ENCODE measurements around the gene AADACL4. TPM values are rescaled to one million over a fixed set of nuclear protein-coding genes. Genes with fewer than 3 reads are reported as not detected.

Gene AADACL4
- total RNA-seq (not detected), polyA plus RNA-seq (not detected), total RNA-seq (0 reads per million in 6 experiments)

GRCh38 chr1:12643785-12644184 is at the start of gene AADACL4:
Gene AADACL4 (plus strand): TSS chr1:12644085. CDS start chr1:12644547, 462 bp downstream.
- Mint-ChIP-seq H3K36me3 (peaks cover 0 to 20% (median 8%) of the 10 kb centered on the region in 3 donors), H3K4me3 (no peak within 1 kb of the TSS), H3K9me3 (peaks cover 0 to 34% (median 20%) of the 10 kb centered on the region in 9 donors), H3K27me3 (peaks cover 0 to 18% (median 8%) of the 10 kb centered on the region in 5 donors), H3K4me1 (no peaks in the 10 kb centered on the region), H3K27ac (no peak within 1 kb of the TSS)
- ATAC-seq, result no peak
- DNase-seq, result no peak
- POLR2A ChIA-PET, result no interaction called here

GRCh38 chr1:12594490-12594889 is 49.4 kb upstream of the AADACL4 start:
- ATAC-seq, result no peak
- Mint-ChIP-seq H3K4me1 (peaks cover 27 to 61% (median 54%) of the 10 kb centered on the region in 4 donors), H3K27me3 (no peaks in the 10 kb centered on the region), H3K27ac (peak overlapping the region; percentile 86 to 97 (median 90)), H3K9me3 (no peaks in the 10 kb centered on the region), H3K36me3 (peaks cover 0 to 5% (median 3%) of the 10 kb centered on the region in 3 donors), H3K4me3 (peak overlapping the region; percentile 78 to 92 (median 86))
- POLR2A ChIA-PET, result interaction anchor here (0.6 to 4.0 kb wide), 6 partner anchors 21 to 179 kb away, joined by 3 to 31 read pairs (median 5); partner anchors contain the start of gene DHRS3
- no peak for DNase-seq

GRCh38 chr1:12594966-12595756 is 48.7 kb upstream of the AADACL4 start:
- Mint-ChIP-seq H3K27ac (peak overlapping the region; percentile 86 to 97 (median 90)), H3K36me3 (peaks cover 0 to 5% (median 3%) of the 10 kb centered on the region in 3 donors), H3K9me3 (no peaks in the 10 kb centered on the region), H3K4me1 (peaks cover 29 to 67% (median 60%) of the 10 kb centered on the region in 4 donors), H3K4me3 (peak overlapping the region; percentile 78 to 92 (median 86)), H3K27me3 (no peaks in the 10 kb centered on the region)
- DNase-seq, result peak in 8 of 10 donors; percentile 20 to 73 (median 43)
- peak; percentile 74 to 84 for ATAC-seq
- POLR2A ChIA-PET, result interaction anchor here (0.6 to 4.0 kb wide), 7 partner anchors 14 to 179 kb away, joined by 3 to 31 read pairs (median 5); partner anchors contain the start of gene DHRS3

- ATAC-seq, result peak in 1 of 2 donors; percentile 13
- Mint-ChIP-seq H3K4me3 (peak overlapping the region in 8 of 10 donors; percentile 39 to 90 (median 64)), H3K36me3 (peaks cover 0 to 5% (median 3%) of the 10 kb centered on the region in 3 donors), H3K4me1 (peaks cover 29 to 71% (median 64%) of the 10 kb centered on the region in 4 donors), H3K27me3 (no peaks in the 10 kb centered on the region), H3K27ac (peak overlapping the region in 4 of 10 donors; percentile 4 to 86 (median 56)), H3K9me3 (no peaks in the 10 kb centered on the region)
- POLR2A ChIA-PET, result interaction anchor here (0.9 to 4.0 kb wide), 6 partner anchors 9 to 123 kb away, joined by 3 to 31 read pairs (median 4); partner anchors contain the start of gene DHRS3
- no peak for DNase-seq
Measured at GRCh38 chr1:12595757-12596006, 48.2 kb upstream of the AADACL4 start.

GRCh38 chr1:12596007-12596821 is 47.7 kb upstream of the AADACL4 start:
- Mint-ChIP-seq H3K27ac (peak overlapping the region in 9 of 10 donors; percentile 4 to 86 (median 34)), H3K4me3 (peak overlapping the region; percentile 18 to 86 (median 61)), H3K9me3 (no peaks in the 10 kb centered on the region), H3K36me3 (peaks cover 0 to 4% (median 3%) of the 10 kb centered on the region in 3 donors), H3K27me3 (no peaks in the 10 kb centered on the region), H3K4me1 (peaks cover 31 to 74% (median 68%) of the 10 kb centered on the region in 4 donors)
- POLR2A ChIA-PET, result interaction anchor here (0.9 to 4.0 kb wide), 6 partner anchors 8 to 124 kb away, joined by 3 to 31 read pairs (median 4); partner anchors contain the start of gene DHRS3
- ATAC-seq (peak; percentile 24 to 41), DNase-seq (peak in 2 of 10 donors; percentile 10 to 27)

- H3K27me3 Mint-ChIP-seq, result no peaks in the 10 kb centered on the region
- peak overlapping the region in 7 of 10 donors; percentile 5 to 76 (median 54) for H3K4me3 Mint-ChIP-seq
- peaks cover 29 to 77% (median 73%) of the 10 kb centered on the region in 4 donors for H3K4me1 Mint-ChIP-seq
- H3K36me3 Mint-ChIP-seq, result peaks cover 0 to 2% (median 1%) of the 10 kb centered on the region in 3 donors
- ATAC-seq (peak in 1 of 2 donors; percentile 21), DNase-seq (no peak)
- H3K9me3 Mint-ChIP-seq, result no peaks in the 10 kb centered on the region
- peak overlapping the region; percentile 37 to 86 (median 76) for H3K27ac Mint-ChIP-seq
- POLR2A ChIA-PET, result interaction anchor here (11.2 kb wide), 1 partner anchor 19 kb away, joined by 269 read pairs; the partner anchor contains the start of gene DHRS3
Measured at GRCh38 chr1:12597792-12598191, 46.1 kb upstream of the AADACL4 start.

- H3K9me3 Mint-ChIP-seq, result no peaks in the 10 kb centered on the region
- H3K4me3 Mint-ChIP-seq, result no peak overlapping the region
- DNase-seq, result no peak
- peak overlapping the region in 2 of 10 donors; percentile 77 to 88 for H3K27ac Mint-ChIP-seq
- ATAC-seq, result no peak
- peaks cover 0 to 5% (median 0%) of the 10 kb centered on the region in 3 donors for H3K36me3 Mint-ChIP-seq
- POLR2A ChIA-PET, result interaction anchor here (0.6 to 11.2 kb wide), 2 partner anchors 18 to 30 kb away, joined by 6 to 269 read pairs; partner anchors contain the start of gene DHRS3
- H3K27me3 Mint-ChIP-seq, result no peaks in the 10 kb centered on the region
- peaks cover 26 to 80% (median 71%) of the 10 kb centered on the region in 4 donors for H3K4me1 Mint-ChIP-seq
Measured at GRCh38 chr1:12598974-12599373, 44.9 kb upstream of the AADACL4 start.

- ATAC-seq (no peak), DNase-seq (no peak)
- H3K36me3 Mint-ChIP-seq, result peaks cover 0 to 5% (median 0%) of the 10 kb centered on the region in 3 donors
- POLR2A ChIA-PET, result interaction anchor here (0.6 to 11.2 kb wide), 2 partner anchors 18 to 29 kb away, joined by 6 to 269 read pairs; partner anchors contain the start of gene DHRS3
- H3K27ac Mint-ChIP-seq, result peak overlapping the region in 8 of 10 donors; percentile 2 to 88 (median 58)
- no peaks in the 10 kb centered on the region for H3K9me3 Mint-ChIP-seq
- no peaks in the 10 kb centered on the region for H3K27me3 Mint-ChIP-seq
- peaks cover 28 to 80% (median 71%) of the 10 kb centered on the region in 4 donors for H3K4me1 Mint-ChIP-seq
- peak overlapping the region in 1 of 10 donors; percentile 54 for H3K4me3 Mint-ChIP-seq
Measured at GRCh38 chr1:12599657-12600056, 44.2 kb upstream of the AADACL4 start.

GRCh38 chr1:12600335-12600734 is 43.5 kb upstream of the AADACL4 start:
- no peak for ATAC-seq
- Mint-ChIP-seq H3K9me3 (no peaks in the 10 kb centered on the region), H3K27ac (peak overlapping the region in 4 of 10 donors; percentile 6 to 77 (median 62)), H3K27me3 (no peaks in the 10 kb centered on the region), H3K4me3 (no peak overlapping the region), H3K36me3 (peaks cover 0 to 6% (median 0%) of the 10 kb centered on the region in 3 donors), H3K4me1 (peaks cover 25 to 82% (median 71%) of the 10 kb centered on the region in 4 donors)
- POLR2A ChIA-PET, result interaction anchor here (11.2 kb wide), 1 partner anchor 17 kb away, joined by 269 read pairs; the partner anchor contains the start of gene DHRS3
- DNase-seq, result no peak

GRCh38 chr1:12600880-12601633 is 42.8 kb upstream of the AADACL4 start:
- ATAC-seq (peak; percentile 56 to 71), DNase-seq (peak; percentile 46 to 78 (median 60))
- no peak overlapping the region for H3K4me3 Mint-ChIP-seq
- peak overlapping the region in 9 of 10 donors; percentile 31 to 88 (median 67) for H3K27ac Mint-ChIP-seq
- H3K9me3 Mint-ChIP-seq, result no peaks in the 10 kb centered on the region
- no peaks in the 10 kb centered on the region for H3K27me3 Mint-ChIP-seq
- POLR2A ChIA-PET, result interaction anchor here (0.6 to 11.2 kb wide), 3 partner anchors 16 to 333 kb away, joined by 3 to 269 read pairs (median 7); partner anchors contain the start of gene DHRS3
- H3K4me1 Mint-ChIP-seq, result peaks cover 25 to 88% (median 74%) of the 10 kb centered on the region in 4 donors
- H3K36me3 Mint-ChIP-seq, result peaks cover 0 to 11% (median 0%) of the 10 kb centered on the region in 3 donors

Data from naive thymus-derived CD8-positive, alpha-beta T cell (primary cell).